ENCODE measurements around the gene STK10.
"Not testable (repeated sequence)": the region's sequence is repeated elsewhere in the genome, so short reads cannot be mapped to it uniquely, and the experiment has no call there.

Gene STK10

GRCh38 chr5:172211676-172212075, 23.7 kb upstream of the STK10 start:
- no peak overlapping the region for H3K9ac ChIP-seq (ENCODE audit: low read length)
- H3K4me1 ChIP-seq (ENCODE audit: control insufficient read depth, insufficient read depth, low read length), result no peaks in the 10 kb centered on the region
- no peak for DNase-seq (ENCODE audit: low read depth)
- H3K9me3 ChIP-seq (ENCODE audit: control insufficient read depth, low read length), result no peaks in the 10 kb centered on the region
- H3K36me3 ChIP-seq (ENCODE audit: control insufficient read depth, insufficient read depth, low read length, severe bottlenecking), result peaks cover 25% of the 10 kb centered on the region
- no peak overlapping the region for H3K4me3 ChIP-seq (ENCODE audit: low read length)
- H3K27me3 ChIP-seq (replicated peaks; ENCODE audit: control insufficient read depth, insufficient read depth, low read length), result no peaks in the 10 kb centered on the region

GRCh38 chr5:172209714-172210113, 21.7 kb upstream of the STK10 start:
- DNase-seq (ENCODE audit: low read depth), result no peak

DNA sequence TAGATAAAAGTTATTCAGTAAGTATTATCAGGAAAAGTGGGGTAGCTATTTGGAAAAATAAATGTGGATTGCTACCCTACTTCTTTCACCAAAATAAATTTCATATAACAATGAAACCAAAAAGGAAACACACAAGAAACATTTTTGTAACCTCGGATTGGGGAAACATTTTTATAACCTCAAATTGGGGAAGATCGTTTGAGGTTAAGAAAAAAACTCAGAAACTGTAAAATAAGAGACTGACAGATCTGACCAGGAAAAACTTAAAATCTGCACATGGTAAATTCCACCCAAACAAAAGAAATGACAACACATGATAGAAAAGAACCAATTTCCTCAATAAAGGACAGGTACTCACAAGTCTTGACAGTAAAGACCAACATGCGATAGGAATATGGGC, 19.5 kb upstream of the STK10 start:
- H3K9ac ChIP-seq (ENCODE audit: low read length), result no peak overlapping the region
- DNase-seq (ENCODE audit: low read depth), result no peak
- H3K36me3 ChIP-seq (ENCODE audit: control insufficient read depth, insufficient read depth, low read length, severe bottlenecking), result peaks cover 25% of the 10 kb centered on the region
- H3K9me3 ChIP-seq (ENCODE audit: control insufficient read depth, low read length), result no peaks in the 10 kb centered on the region
- H3K4me3 ChIP-seq (ENCODE audit: low read length), result no peak overlapping the region
- no peaks in the 10 kb centered on the region for H3K27me3 ChIP-seq (replicated peaks; ENCODE audit: control insufficient read depth, insufficient read depth, low read length)
- no peaks in the 10 kb centered on the region for H3K4me1 ChIP-seq (ENCODE audit: control insufficient read depth, insufficient read depth, low read length)

More at GRCh38 chr5:172209714-172210113, 21.7 kb upstream of the STK10 start:
- H3K4me3 ChIP-seq (ENCODE audit: low read length), result no peak overlapping the region
- peaks cover 25% of the 10 kb centered on the region for H3K36me3 ChIP-seq (ENCODE audit: control insufficient read depth, insufficient read depth, low read length, severe bottlenecking)
- no peak overlapping the region for H3K9ac ChIP-seq (ENCODE audit: low read length)
- no peaks in the 10 kb centered on the region for H3K9me3 ChIP-seq (ENCODE audit: control insufficient read depth, low read length)
- no peaks in the 10 kb centered on the region for H3K27me3 ChIP-seq (replicated peaks; ENCODE audit: control insufficient read depth, insufficient read depth, low read length)
- H3K4me1 ChIP-seq (ENCODE audit: control insufficient read depth, insufficient read depth, low read length), result no peaks in the 10 kb centered on the region

GRCh38 chr5:172205984-172206383, 18.0 kb upstream of the STK10 start:
- not testable (repeated sequence) for H3K9me3 ChIP-seq (ENCODE audit: control insufficient read depth, low read length); H3K4me3 ChIP-seq (ENCODE audit: low read length); DNase-seq (ENCODE audit: low read depth); H3K9ac ChIP-seq (ENCODE audit: low read length); H3K27me3 ChIP-seq (replicated peaks; ENCODE audit: control insufficient read depth, insufficient read depth, low read length); H3K4me1 ChIP-seq (ENCODE audit: control insufficient read depth, insufficient read depth, low read length)
- H3K36me3 ChIP-seq (ENCODE audit: control insufficient read depth, insufficient read depth, low read length, severe bottlenecking), result peaks cover 12% of the 10 kb centered on the region

- H3K9ac ChIP-seq (ENCODE audit: low read length), result no peak overlapping the region
- H3K27me3 ChIP-seq (replicated peaks; ENCODE audit: control insufficient read depth, insufficient read depth, low read length), result no peaks in the 10 kb centered on the region
These were observed 12.5 kb upstream of the STK10 start for GRCh38 chr5:172200476-172200875.

GRCh38 chr5:172199446-172199845, 11.4 kb upstream of the STK10 start:
- Histone ChIP-seq H3K9ac (ENCODE audit: low read length) (no peak overlapping the region), H3K4me3 (ENCODE audit: low read length) (no peak overlapping the region), H3K36me3 (ENCODE audit: control insufficient read depth, insufficient read depth, low read length, severe bottlenecking) (no peaks in the 10 kb centered on the region), H3K9me3 (ENCODE audit: control insufficient read depth, low read length) (peaks cover 2% of the 10 kb centered on the region), H3K4me1 (ENCODE audit: control insufficient read depth, insufficient read depth, low read length) (no peaks in the 10 kb centered on the region), H3K27me3 (replicated peaks; ENCODE audit: control insufficient read depth, insufficient read depth, low read length) (no peaks in the 10 kb centered on the region)
- DNase-seq (ENCODE audit: low read depth), result no peak

More at GRCh38 chr5:172200476-172200875, 12.5 kb upstream of the STK10 start:
- Histone ChIP-seq H3K36me3 (ENCODE audit: control insufficient read depth, insufficient read depth, low read length, severe bottlenecking) (no peaks in the 10 kb centered on the region), H3K4me3 (ENCODE audit: low read length) (no peak overlapping the region), H3K9me3 (ENCODE audit: control insufficient read depth, low read length) (peaks cover 2% of the 10 kb centered on the region), H3K4me1 (ENCODE audit: control insufficient read depth, insufficient read depth, low read length) (no peaks in the 10 kb centered on the region)
- DNase-seq (ENCODE audit: low read depth), result no peak

- not testable (repeated sequence) for H3K9ac ChIP-seq (ENCODE audit: low read length); H3K27me3 ChIP-seq (replicated peaks; ENCODE audit: control insufficient read depth, insufficient read depth, low read length); H3K4me3 ChIP-seq (ENCODE audit: low read length); DNase-seq (ENCODE audit: low read depth); H3K36me3 ChIP-seq (ENCODE audit: control insufficient read depth, insufficient read depth, low read length, severe bottlenecking); H3K9me3 ChIP-seq (ENCODE audit: control insufficient read depth, low read length); H3K4me1 ChIP-seq (ENCODE audit: control insufficient read depth, insufficient read depth, low read length)
These were observed 9.8 kb upstream of the STK10 start for GRCh38 chr5:172197775-172198174.

DNA sequence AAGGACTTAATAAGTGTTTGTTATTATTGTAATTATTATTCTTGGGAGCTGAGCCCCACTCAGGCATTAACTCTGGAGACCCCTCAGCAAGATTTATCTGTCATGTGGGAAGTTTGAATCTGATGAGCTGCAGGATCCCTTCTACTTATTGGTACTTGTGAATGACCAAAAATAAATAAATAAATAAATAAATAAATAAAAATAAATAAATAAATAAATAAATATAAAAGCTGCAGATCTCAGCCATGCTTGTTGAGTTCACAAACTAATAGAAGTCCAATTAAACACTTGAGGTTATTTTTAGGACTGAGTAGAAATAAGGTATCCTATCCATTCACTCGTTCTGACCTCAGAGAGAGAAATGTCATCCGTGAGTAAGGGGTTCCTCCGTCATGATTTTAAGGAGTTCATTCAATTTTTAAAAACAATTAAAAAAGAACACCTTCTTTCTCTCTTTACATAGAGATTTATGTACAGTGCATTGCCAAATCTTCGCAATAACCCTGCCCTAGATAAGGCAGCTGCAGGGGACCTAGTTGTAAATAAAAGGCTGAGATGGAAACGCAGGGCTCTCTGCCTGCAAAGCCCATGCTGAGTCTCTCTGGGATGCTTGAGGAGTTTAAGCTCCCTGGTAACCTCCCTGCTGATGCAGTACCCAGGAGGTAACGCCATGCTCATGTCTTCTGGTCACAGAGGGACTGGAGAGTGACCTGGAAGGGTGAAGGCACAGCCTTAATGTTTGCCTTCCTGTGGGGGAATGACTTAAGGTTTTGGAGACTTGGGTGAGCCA, 7.2 kb upstream of the STK10 start:
- H3K9me3 ChIP-seq (ENCODE audit: control insufficient read depth, low read length), result peaks cover 2% of the 10 kb centered on the region

DNA sequence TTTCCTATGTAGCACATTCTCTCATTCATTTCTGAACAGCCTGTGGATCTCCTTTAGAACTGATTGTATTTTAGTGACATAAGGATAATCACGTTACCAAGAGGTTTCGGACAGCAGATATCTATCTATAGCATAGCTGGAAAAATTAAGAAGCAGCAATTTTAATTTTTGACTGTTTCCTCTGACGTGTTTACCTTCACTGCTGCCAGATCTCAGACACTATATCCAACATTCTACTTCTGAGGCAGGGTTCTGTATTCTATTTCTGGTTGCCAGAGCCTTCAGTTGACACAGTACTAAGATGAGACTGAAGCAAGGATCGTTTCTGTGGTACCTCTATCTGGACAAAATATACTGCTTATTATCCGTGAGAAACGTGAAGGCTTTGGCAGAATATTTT, 5.8 kb upstream of the STK10 start, which contains the start of gene EFCAB9:
Gene EFCAB9 (plus strand): TSS at position 301 of the 400 bp plus-strand sequence. CDS start 1 bp downstream, at position 302.
- H3K27me3 ChIP-seq (replicated peaks; ENCODE audit: control insufficient read depth, insufficient read depth, low read length), result no peaks in the 10 kb centered on the region
- no peaks in the 10 kb centered on the region for H3K4me1 ChIP-seq (ENCODE audit: control insufficient read depth, insufficient read depth, low read length)

More for the DNA sequence above, 7.2 kb upstream of the STK10 start:
- Histone ChIP-seq H3K27me3 (replicated peaks; ENCODE audit: control insufficient read depth, insufficient read depth, low read length) (no peaks in the 10 kb centered on the region), H3K36me3 (ENCODE audit: control insufficient read depth, insufficient read depth, low read length, severe bottlenecking) (no peaks in the 10 kb centered on the region), H3K4me3 (ENCODE audit: low read length) (no peak overlapping the region), H3K4me1 (ENCODE audit: control insufficient read depth, insufficient read depth, low read length) (no peaks in the 10 kb centered on the region), H3K9ac (ENCODE audit: low read length) (no peak overlapping the region)
- DNase-seq (ENCODE audit: low read depth), result no peak

DNA sequence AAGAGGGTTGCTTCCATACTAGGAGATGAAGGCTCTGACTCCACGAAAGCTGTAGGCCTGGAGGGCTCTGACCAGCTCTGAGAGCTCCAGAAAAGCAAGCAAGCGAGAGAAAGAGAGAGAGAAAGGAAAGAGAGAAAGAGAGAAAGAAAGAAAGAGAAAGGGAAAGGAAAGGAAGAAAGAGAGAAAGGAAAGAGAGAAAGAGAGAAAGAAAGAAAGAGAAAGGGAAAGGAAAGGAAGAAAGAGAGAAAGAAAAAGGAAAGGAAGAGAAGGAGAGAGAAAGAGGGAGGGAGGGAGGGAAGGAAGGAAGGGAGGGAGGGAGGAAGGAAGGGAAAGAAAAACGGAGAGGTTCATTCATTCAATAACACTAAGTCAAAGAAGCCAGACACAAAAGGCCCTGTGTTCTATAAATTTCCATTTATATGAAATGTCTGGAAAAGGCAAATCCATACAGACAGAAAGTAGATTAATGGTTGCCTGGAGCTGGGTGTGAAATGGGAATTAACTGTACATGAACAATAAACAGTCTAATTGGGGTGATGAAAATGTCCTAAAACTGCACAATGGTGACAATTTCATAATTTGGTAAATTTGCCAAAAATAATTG, 1.8 kb upstream of the STK10 start:
- no peak for DNase-seq (ENCODE audit: low read depth)
- no peaks in the 10 kb centered on the region for H3K27me3 ChIP-seq (replicated peaks; ENCODE audit: control insufficient read depth, insufficient read depth, low read length)
- H3K4me1 ChIP-seq (ENCODE audit: control insufficient read depth, insufficient read depth, low read length), result peaks cover 20% of the 10 kb centered on the region
- no peak overlapping the region for H3K4me3 ChIP-seq (ENCODE audit: low read length)
- H3K9me3 ChIP-seq (ENCODE audit: control insufficient read depth, low read length), result no peaks in the 10 kb centered on the region
- H3K36me3 ChIP-seq (ENCODE audit: control insufficient read depth, insufficient read depth, low read length, severe bottlenecking), result peaks cover 4% of the 10 kb centered on the region
- no peak overlapping the region for H3K9ac ChIP-seq (ENCODE audit: low read length)

More for the DNA sequence above, 5.8 kb upstream of the STK10 start, which contains the start of gene EFCAB9:
- no peaks in the 10 kb centered on the region for H3K36me3 ChIP-seq (ENCODE audit: control insufficient read depth, insufficient read depth, low read length, severe bottlenecking)
- no peak within 1 kb of the TSS for H3K9ac ChIP-seq (ENCODE audit: low read length)
- H3K4me3 ChIP-seq (ENCODE audit: low read length), result no peak within 1 kb of the TSS
- H3K9me3 ChIP-seq (ENCODE audit: control insufficient read depth, low read length), result peaks cover 2% of the 10 kb centered on the region
- DNase-seq (ENCODE audit: low read depth), result no peak

GRCh38 chr5:172188893-172189692, 1.1 kb upstream of the STK10 start:
- Histone ChIP-seq H3K4me3 (ENCODE audit: low read length) (peak overlapping the region; percentile 92), H3K4me1 (ENCODE audit: control insufficient read depth, insufficient read depth, low read length) (peaks cover 20% of the 10 kb centered on the region), H3K9me3 (ENCODE audit: control insufficient read depth, low read length) (no peaks in the 10 kb centered on the region), H3K9ac (ENCODE audit: low read length) (peak overlapping the region; percentile 93), H3K36me3 (ENCODE audit: control insufficient read depth, insufficient read depth, low read length, severe bottlenecking) (peaks cover 6% of the 10 kb centered on the region), H3K27me3 (replicated peaks; ENCODE audit: control insufficient read depth, insufficient read depth, low read length) (no peaks in the 10 kb centered on the region)
- DNase-seq (ENCODE audit: low read depth), result no peak

All from adipocyte (in vitro differentiated cells).